Measurements from ENCODE around the gene CDKN1A.

The CDKN1A gene

DNA sequence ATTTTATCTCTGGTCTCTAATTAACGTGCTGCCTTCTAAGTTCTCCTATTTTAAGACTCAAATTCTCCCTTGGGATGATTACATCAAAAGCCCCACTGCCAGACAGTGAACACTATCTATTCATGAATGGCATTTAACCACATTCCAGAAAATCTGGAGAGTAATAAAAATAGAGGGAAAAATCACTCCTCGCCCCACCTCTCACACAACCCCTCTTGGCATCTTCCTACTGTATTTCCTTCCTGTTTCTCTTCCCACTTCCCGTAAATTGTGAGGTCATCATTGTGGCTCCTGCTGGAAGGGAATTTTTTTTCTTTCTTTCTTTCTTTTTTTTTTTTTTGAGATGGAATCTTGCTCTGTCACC lies 50.6 kb downstream of the CDKN1A start:
- H3K4me3 ChIP-seq (ENCODE audit: low read length): no peak overlapping the region
- H3K4me1 ChIP-seq (ENCODE audit: control insufficient read depth, insufficient read depth, low read length): peaks cover 2% of the 10 kb centered on the region; the same call in 1 of the 2 replicates
- H3K36me3 ChIP-seq (ENCODE audit: control insufficient read depth, insufficient read depth, low read length): no peaks in the 10 kb centered on the region
- no peaks in the 10 kb centered on the region for H3K9me3 ChIP-seq (ENCODE audit: control insufficient read depth, insufficient read depth, low read length)
- no CpG with 5 or more reads among the region's 3 CpGs for WGBS (ENCODE audit: insufficient coverage, insufficient read length)
- DNase-seq (ENCODE audit: low read depth, low spot score): no peak
- no peaks in the 10 kb centered on the region for H3K27me3 ChIP-seq (ENCODE audit: control insufficient read depth, insufficient read depth, low read length)
- H3K27ac ChIP-seq (ENCODE audit: low read length): no peak overlapping the region

DNA sequence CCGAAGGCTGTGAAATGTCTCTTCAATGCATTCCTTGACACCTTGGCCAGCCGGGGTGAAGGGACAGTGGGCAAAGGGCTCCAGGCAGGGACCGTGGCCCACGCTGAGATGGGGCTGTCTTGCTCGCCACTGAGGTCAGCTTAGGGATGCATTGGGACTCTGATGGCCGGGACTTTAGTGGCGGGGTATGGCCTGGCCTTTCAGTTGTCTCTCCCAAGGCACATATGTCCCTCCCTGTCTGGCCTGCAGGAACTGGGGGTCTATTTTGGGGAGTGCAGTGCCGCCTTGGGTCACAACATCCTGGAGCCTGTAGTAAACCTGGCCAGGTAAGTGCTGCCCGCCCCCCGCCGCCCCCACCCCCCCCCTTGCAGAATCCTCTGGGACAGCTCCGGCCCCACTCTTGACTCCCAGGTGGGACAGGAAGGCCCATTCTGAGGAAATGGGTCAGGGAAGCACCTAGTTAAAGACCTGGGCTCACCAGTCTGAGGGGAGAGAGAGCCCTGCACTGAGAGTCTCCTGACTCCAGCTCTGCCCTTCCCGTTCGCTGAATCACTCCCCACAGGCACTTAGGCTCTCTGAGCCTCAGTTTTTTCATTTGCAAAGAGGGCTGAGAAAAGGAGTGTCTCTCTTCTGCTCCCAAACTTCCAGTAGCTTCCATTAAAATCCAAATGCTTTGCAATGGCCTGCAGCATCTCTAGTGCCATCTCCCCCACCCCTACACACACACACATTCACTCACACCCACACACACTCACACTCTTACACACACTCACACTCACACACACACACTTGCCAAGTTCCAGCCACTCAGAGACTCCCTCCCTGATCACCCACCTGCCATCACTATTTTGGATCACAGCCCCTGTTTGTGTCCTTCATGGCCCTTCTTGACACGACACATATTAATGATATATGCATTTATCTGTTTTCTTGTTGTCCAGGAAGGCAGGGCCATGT lies 52.2 kb downstream of the CDKN1A start:
- Histone ChIP-seq H3K27ac (ENCODE audit: low read length) (no peak overlapping the region), H3K36me3 (ENCODE audit: control insufficient read depth, insufficient read depth, low read length) (no peaks in the 10 kb centered on the region), H3K4me1 (ENCODE audit: control insufficient read depth, insufficient read depth, low read length) (peaks cover 2% of the 10 kb centered on the region; the same call in 1 of the 2 replicates), H3K4me3 (ENCODE audit: low read length) (no peak overlapping the region), H3K27me3 (ENCODE audit: control insufficient read depth, insufficient read depth, low read length) (no peaks in the 10 kb centered on the region), H3K9me3 (ENCODE audit: control insufficient read depth, insufficient read depth, low read length) (no peaks in the 10 kb centered on the region)
- no peak for DNase-seq (ENCODE audit: low read depth, low spot score)
- WGBS (ENCODE audit: insufficient coverage, insufficient read length): no CpG with 5 or more reads among the region's 15 CpGs

- no peak for DNase-seq (ENCODE audit: low read depth, low spot score)
- no peak overlapping the region for H3K4me3 ChIP-seq (ENCODE audit: low read length)
- H3K4me1 ChIP-seq (ENCODE audit: control insufficient read depth, insufficient read depth, low read length): peaks cover 2% of the 10 kb centered on the region; the same call in 1 of the 2 replicates
- no peaks in the 10 kb centered on the region for H3K27me3 ChIP-seq (ENCODE audit: control insufficient read depth, insufficient read depth, low read length)
- H3K36me3 ChIP-seq (ENCODE audit: control insufficient read depth, insufficient read depth, low read length): no peaks in the 10 kb centered on the region
- no peaks in the 10 kb centered on the region for H3K9me3 ChIP-seq (ENCODE audit: control insufficient read depth, insufficient read depth, low read length)
- WGBS (ENCODE audit: insufficient coverage, insufficient read length): no CpG with 5 or more reads among the region's 12 CpGs
- no peak overlapping the region for H3K27ac ChIP-seq (ENCODE audit: low read length)
These were observed 53.3 kb downstream of the CDKN1A start for GRCh38 chr6:36731622-36732310.

DNA sequence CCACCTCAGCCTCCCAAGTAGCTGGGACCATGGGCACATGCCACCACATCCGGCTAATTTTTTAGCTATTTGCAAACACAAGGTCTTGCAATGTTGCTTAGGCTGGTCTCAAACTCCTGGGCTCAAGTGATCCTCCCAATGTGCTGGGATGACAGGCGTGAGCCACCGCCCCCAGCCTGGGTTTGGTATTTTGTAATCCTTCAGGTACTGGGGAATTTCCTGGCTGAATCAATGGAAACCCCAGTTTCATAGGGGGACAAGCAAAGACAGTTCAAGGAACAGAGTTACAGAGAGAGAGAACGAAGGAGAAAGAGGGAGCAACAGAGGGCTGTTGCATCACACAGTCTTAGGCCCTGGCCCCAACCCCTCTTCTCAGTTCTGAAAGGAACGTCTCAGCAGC lies 54.8 kb downstream of the CDKN1A start:
- H3K27ac ChIP-seq (ENCODE audit: low read length): no peak overlapping the region
- WGBS (ENCODE audit: insufficient coverage, insufficient read length): no CpG with 5 or more reads among the region's 5 CpGs
- H3K27me3 ChIP-seq (ENCODE audit: control insufficient read depth, insufficient read depth, low read length): no peaks in the 10 kb centered on the region
- H3K9me3 ChIP-seq (ENCODE audit: control insufficient read depth, insufficient read depth, low read length): no peaks in the 10 kb centered on the region
- DNase-seq (ENCODE audit: low read depth, low spot score): no peak
- H3K36me3 ChIP-seq (ENCODE audit: control insufficient read depth, insufficient read depth, low read length): no peaks in the 10 kb centered on the region
- no peak overlapping the region for H3K4me3 ChIP-seq (ENCODE audit: low read length)
- peaks cover 2% of the 10 kb centered on the region; the same call in 1 of the 2 replicates for H3K4me1 ChIP-seq (ENCODE audit: control insufficient read depth, insufficient read depth, low read length)

DNA sequence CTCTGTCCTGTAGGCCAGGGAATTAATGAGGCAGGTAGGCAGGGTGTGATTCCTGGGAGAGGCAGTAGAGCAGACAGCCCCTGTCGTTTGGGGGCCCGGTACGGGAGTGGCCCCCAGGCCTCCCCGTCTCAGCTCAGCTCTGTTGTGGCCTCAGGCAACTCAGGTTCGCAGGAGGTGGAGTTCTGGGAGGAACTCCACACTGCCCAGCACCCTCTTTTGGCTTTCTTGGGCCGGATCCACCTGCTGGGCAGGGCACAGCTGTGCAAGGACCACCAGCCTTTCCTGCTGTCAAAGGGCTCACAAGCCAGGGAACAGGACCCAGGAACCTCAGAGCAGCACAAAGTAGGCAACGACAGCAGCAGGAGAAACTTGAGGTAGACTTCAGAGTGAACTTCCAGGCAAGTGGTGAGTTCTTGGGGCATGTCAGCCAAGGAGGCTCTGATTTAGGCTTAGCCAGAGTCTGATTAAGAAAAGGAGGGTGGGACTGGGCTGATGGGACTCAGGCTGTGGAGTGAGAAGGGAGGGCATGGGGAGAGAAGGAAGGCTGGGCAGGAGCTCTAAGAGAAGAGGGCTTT lies 56.1 kb downstream of the CDKN1A start:
- no CpG with 5 or more reads among the region's 7 CpGs for WGBS (ENCODE audit: insufficient coverage, insufficient read length)
- no peak overlapping the region for H3K4me3 ChIP-seq (ENCODE audit: low read length)
- H3K27ac ChIP-seq (ENCODE audit: low read length): no peak overlapping the region
- no peaks in the 10 kb centered on the region for H3K9me3 ChIP-seq (ENCODE audit: control insufficient read depth, insufficient read depth, low read length)
- DNase-seq (ENCODE audit: low read depth, low spot score): no peak
- peaks cover 2% of the 10 kb centered on the region; the same call in 1 of the 2 replicates for H3K4me1 ChIP-seq (ENCODE audit: control insufficient read depth, insufficient read depth, low read length)
- no peaks in the 10 kb centered on the region for H3K27me3 ChIP-seq (ENCODE audit: control insufficient read depth, insufficient read depth, low read length)
- no peaks in the 10 kb centered on the region for H3K36me3 ChIP-seq (ENCODE audit: control insufficient read depth, insufficient read depth, low read length)

GRCh38 chr6:36735110-36736071 lies 56.9 kb downstream of the CDKN1A start:
- Histone ChIP-seq H3K27ac (ENCODE audit: low read length) (no peak overlapping the region), H3K4me3 (ENCODE audit: low read length) (no peak overlapping the region), H3K9me3 (ENCODE audit: control insufficient read depth, insufficient read depth, low read length) (no peaks in the 10 kb centered on the region), H3K36me3 (ENCODE audit: control insufficient read depth, insufficient read depth, low read length) (no peaks in the 10 kb centered on the region), H3K4me1 (ENCODE audit: control insufficient read depth, insufficient read depth, low read length) (peaks cover 2% of the 10 kb centered on the region; the same call in 1 of the 2 replicates), H3K27me3 (ENCODE audit: control insufficient read depth, insufficient read depth, low read length) (no peaks in the 10 kb centered on the region)
- no CpG with 5 or more reads among the region's 24 CpGs for WGBS (ENCODE audit: insufficient coverage, insufficient read length)
- no peak for DNase-seq (ENCODE audit: low read depth, low spot score)

Measured in iPS DF 6.9 (cell line).